SIG-M5 treated with dmso at 0.1 percent for 504 hours (cell line): ENCODE data around the gene SRPK2.
"Not testable (repeated sequence)": the region's sequence is repeated elsewhere in the genome, so short reads cannot be mapped to it uniquely, and the experiment has no call there.

Experiments used
- DNase-seq: peaks from one replicate; lab custom pipeline; 2025; ENCODE audit not compliant: unreplicated experiment; lab: John Stamatoyannopoulos, UW

SRPK2 gene

GRCh38 chr7:105339404-105340323 lies 49.1 kb downstream of the SRPK2 start:
- no peak for DNase-seq

GRCh38 chr7:105337529-105337928 lies 51.2 kb downstream of the SRPK2 start:
- DNase-seq = no peak

GRCh38 chr7:105336009-105336408 lies 52.7 kb downstream of the SRPK2 start:
- DNase-seq = no peak

GRCh38 chr7:105332661-105333060 lies 56.1 kb downstream of the SRPK2 start:
- not testable (repeated sequence) for DNase-seq

DNA sequence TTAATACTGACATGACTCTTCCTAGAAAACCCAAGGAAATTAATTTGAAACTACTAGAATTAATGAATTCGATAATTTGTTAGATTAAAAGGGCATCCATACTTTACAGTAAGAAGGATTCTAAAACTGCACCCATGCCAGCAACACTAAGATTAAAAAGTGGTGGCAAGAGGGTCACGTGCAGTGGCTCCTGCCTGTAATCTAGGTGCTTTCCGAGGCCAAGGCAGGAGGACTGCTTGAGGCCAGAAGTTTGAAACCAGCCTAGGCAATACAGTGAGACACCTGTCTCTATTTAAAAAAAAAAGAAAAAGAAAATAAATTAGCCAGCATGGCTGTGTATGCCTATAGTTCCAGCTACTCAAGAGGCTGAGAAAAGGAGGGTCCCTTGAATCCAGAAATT lies 58.2 kb downstream of the SRPK2 start:
- no peak for DNase-seq

- no peak for DNase-seq
These were observed 61.5 kb downstream of the SRPK2 start for GRCh38 chr7:105327201-105327600.

- DNase-seq = peak; percentile 19
These were observed 63.4 kb downstream of the SRPK2 start for GRCh38 chr7:105325216-105325904.

GRCh38 chr7:105324606-105325005 lies 64.1 kb downstream of the SRPK2 start:
- not testable (repeated sequence) for DNase-seq

- no peak for DNase-seq
These were observed 65.4 kb downstream of the SRPK2 start for GRCh38 chr7:105323366-105323765.

DNA sequence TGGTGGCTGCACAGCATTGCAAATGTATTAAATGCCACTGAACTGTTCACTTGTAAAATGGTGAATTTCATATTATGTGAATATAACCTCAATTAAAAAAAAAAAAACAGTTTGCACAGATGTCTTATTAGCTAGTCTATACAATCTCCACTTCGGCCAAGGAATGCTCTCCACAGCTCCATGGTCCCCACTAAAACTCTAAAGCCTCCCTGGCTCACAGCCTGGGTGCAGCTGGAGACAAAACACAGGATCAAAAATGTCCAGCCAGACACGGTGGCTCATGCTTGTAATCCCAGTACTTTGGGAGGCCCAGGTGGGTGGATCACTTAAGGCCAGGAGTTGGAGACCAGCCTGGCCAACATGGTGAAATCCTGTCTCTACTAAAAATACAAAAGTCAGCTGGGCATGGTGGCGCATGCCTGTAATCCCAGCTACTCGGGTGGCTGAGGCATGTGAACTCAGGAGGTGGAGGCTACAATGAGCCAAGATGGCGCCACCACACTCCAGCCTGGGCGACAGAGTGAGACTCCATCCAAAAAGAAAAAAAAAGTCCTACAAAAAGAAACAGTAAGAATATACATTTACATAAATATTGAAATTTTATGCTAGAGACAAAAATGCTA lies 66.0 kb downstream of the SRPK2 start:
- DNase-seq = no peak

- DNase-seq = no peak
These were observed 66.8 kb downstream of the SRPK2 start for GRCh38 chr7:105321754-105322455.

DNA sequence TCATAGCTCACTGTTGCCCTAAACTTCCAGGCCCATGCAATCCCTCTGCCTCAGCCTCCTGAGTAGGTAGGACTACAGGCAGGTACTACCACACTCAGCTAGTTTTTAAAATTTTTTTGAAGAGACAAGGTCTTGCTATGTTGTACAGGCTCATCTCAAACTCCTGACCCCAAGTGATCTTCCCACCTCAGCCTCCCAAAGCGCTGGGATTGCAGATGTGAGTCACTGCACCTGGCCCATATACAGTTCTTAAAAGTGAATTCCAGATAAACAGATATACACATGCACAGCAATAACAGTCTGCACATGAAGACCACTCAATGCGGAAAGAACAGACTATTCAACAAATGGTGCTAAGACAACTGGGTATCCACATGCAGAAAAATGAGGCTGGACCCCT lies 67.8 kb downstream of the SRPK2 start:
- no peak for DNase-seq

GRCh38 chr7:105319578-105319977 lies 69.1 kb downstream of the SRPK2 start:
- DNase-seq = no peak

- DNase-seq = no peak
These were observed 72.0 kb downstream of the SRPK2 start for GRCh38 chr7:105316578-105317344.

- no peak for DNase-seq
These were observed 73.4 kb downstream of the SRPK2 start for GRCh38 chr7:105315357-105315756.

GRCh38 chr7:105309235-105310169 lies 79.2 kb downstream of the SRPK2 start:
- DNase-seq = no peak

DNA sequence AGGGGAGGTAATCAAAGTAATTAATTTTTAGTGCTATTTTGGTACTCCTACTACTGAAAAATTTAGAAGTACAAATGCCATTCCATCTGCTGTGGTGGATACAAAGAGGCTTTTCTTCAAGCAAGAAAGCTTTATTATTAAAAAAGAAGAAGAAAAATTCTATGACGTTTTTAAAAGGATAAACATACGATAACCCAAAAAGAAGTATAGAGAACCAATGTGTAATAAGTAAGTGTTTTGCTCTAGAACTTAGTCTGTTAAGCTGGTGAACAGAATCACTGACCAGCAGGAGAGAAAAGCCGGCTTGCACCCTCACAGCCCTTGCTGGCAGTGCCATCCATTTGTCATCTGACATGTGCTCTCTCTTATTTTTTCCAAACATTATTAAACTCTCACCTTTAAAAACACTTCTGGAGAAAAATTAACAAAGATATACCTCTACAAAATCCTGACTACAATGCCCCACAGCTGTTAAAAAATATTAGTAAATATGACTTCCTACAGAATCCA lies 81.5 kb downstream of the SRPK2 start:
- no peak for DNase-seq

DNA sequence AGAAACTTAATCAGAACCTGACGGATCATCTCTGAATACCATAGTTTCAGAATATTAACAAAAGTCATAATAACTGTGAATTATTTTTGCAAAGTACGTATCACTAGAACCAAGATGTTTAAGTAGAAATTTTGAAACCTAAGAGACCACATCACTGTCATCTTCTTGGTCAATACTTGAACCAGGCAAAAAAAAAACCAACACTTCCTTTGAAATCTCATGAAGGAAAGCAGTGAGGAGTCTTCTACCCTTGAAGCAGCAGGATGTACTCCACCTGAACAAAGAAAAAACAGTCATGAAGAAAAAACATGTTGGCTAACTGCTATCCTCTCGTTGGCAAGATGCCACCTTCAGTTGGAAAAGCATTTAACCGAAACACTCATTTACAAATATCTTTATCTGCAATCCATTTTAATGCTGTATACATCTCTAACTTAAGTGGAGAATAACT lies 82.4 kb downstream of the SRPK2 start:
- DNase-seq = no peak

- no peak for DNase-seq
These were observed 83.1 kb downstream of the SRPK2 start for GRCh38 chr7:105305633-105306032.
